PC-9 (cell line): ENCODE results near the gene FNDC3B. TPM values are rescaled to one million over a fixed set of nuclear protein-coding genes. Genes with fewer than 3 reads are reported as not detected.

Source experiments
- BruUV-seq: library from RNA; stranded (reverse); fragments of 400-500 nt; replicated peaks from 2 replicates; lab custom pipeline; 2021; lab: Mats Ljungman, UMichigan
- CTCF ChIA-PET: fragments of 300-600 bp; sonication (Branson Sonifier 250); formaldehyde crosslinking; loops from one replicate; lab custom pipeline; 2022; ENCODE audit warnings: antibody characterized with exemption; lab: Charles Lee
- POLR2A ChIA-PET: fragments of 300-600 bp; sonication (Branson Sonifier 250); formaldehyde crosslinking; loops from one replicate; lab custom pipeline; 2022; ENCODE audit warnings: antibody characterized with exemption; ENCODE audit not compliant: unreplicated experiment; lab: Charles Lee
- DNase-seq, 2 experiments: peaks; one replicate each; pipeline versions ENCODE4 v3.0.0 to v3.0.0-alpha.2; 2015 to 2022; ENCODE audit warnings: mixed read lengths in 1 of 2
- H2AFZ ChIP-seq: fragments of 200-600 bp; sonication (generic); 2 replicates; pipeline ENCODE4 v1.8.1; 2017; ENCODE audit warnings: antibody characterized with exemption
- H3F3A ChIP-seq: fragments of 200-600 bp; sonication (generic); 2 replicates; pipeline ENCODE4 v1.8.1; 2017; ENCODE audit warnings: antibody characterized with exemption, mild to moderate bottlenecking, low read depth; ENCODE audit not compliant: insufficient read depth
- H3K27ac ChIP-seq: fragments of 200-600 bp; sonication (generic); 2 replicates; pipeline ENCODE4 v1.6.1; 2016; ENCODE audit warnings: mixed run types
- H3K27me3 ChIP-seq: fragments of 200-600 bp; sonication (generic); 2 replicates; pipeline ENCODE4 v1.6.1; 2016; ENCODE audit warnings: low read depth, mixed run types; ENCODE audit not compliant: insufficient read depth
- H3K36me3 ChIP-seq: fragments of 200-600 bp; sonication (generic); 2 replicates; pipeline ENCODE4 v1.6.1; 2016; ENCODE audit warnings: low read depth, mixed run types
- H3K4me1 ChIP-seq: fragments of 200-600 bp; sonication (generic); replicated peaks from 2 replicates; pipeline ENCODE4 v1.6.1; 2016; ENCODE audit warnings: mixed run types; ENCODE audit not compliant: insufficient read depth
- H3K4me2 ChIP-seq: fragments of 200-600 bp; sonication (generic); 2 replicates; pipeline ENCODE4 v1.6.1; 2017; ENCODE audit warnings: mixed run types
- H3K4me3 ChIP-seq: fragments of 200-600 bp; sonication (generic); 2 replicates; pipeline ENCODE4 v1.6.1; 2016; ENCODE audit warnings: mixed run types
- H3K79me2 ChIP-seq: fragments of 200-600 bp; sonication (generic); 2 replicates; pipeline ENCODE4 v1.6.1; 2017; ENCODE audit warnings: low read depth, mixed run types
- H3K9me2 ChIP-seq: fragments of 200-600 bp; sonication (generic); 2 replicates; pipeline ENCODE4 v1.8.1; 2017; ENCODE audit warnings: mild to moderate bottlenecking; ENCODE audit not compliant: insufficient read depth
- H3K9me3 ChIP-seq: fragments of 200-600 bp; sonication (generic); 2 replicates; pipeline ENCODE4 v1.8.1; 2016; ENCODE audit warnings: low read depth; ENCODE audit not compliant: insufficient read depth
- H4K20me1 ChIP-seq: fragments of 200-600 bp; sonication (generic); 2 replicates; pipeline ENCODE4 v1.8.1; 2017; ENCODE audit not compliant: insufficient read depth
- EZH2 ChIP-seq: fragments of 200-600 bp; sonication (generic); IDR thresholded peaks from 2 replicates; pipeline ENCODE4 v1.8.0; 2017; ENCODE audit warnings: antibody characterized with exemption, low read depth
- intact Hi-C: fragments of 100-400 bp; cut with micrococcal nuclease; formaldehyde crosslinking; loops from one replicate; pipeline ENCODE4 v1.10.0; 2022; ENCODE audit not compliant: unreplicated experiment
- total RNA-seq: library from RNA; stranded (reverse); gene quantifications from 2 replicates; pipeline ENCODE4 v1.2.3, GENCODE V29; 2021
- TF ChIP-seq, protein P1 (sequence below): fragments of 200-600 bp; sonication (generic); conservative IDR thresholded peaks from 2 replicates; pipeline ENCODE4 v1.6.1; 2017; ENCODE audit warnings: mixed run types, antibody characterized with exemption, mild to moderate bottlenecking, moderate library complexity

FNDC3B gene
- total RNA-seq, 1 experiment from 2014 or later: 106 TPM

GRCh38 chr3:172285844-172286243 is 246.5 kb downstream of the FNDC3B start:
- BruUV-seq: no TSS peak
- no peaks in the 10 kb centered on the region for H3K27me3 ChIP-seq
- CTCF ChIA-PET: interaction anchor here (0.6 kb wide), 1 partner anchor 141 kb away, joined by 4 read pairs; no protein-coding TSS in a partner anchor
- H3K9me2 ChIP-seq: no peaks in the 10 kb centered on the region
- no peak overlapping the region for H3K4me3 ChIP-seq
- no peak overlapping the region for H2AFZ ChIP-seq
- H3K79me2 ChIP-seq: peaks cover 95% of the 10 kb centered on the region
- peaks cover 38% of the 10 kb centered on the region for H4K20me1 ChIP-seq
- peak overlapping the region; percentile 35 for H3K27ac ChIP-seq
- intact Hi-C loops: no loop called here
- 0 out of 2 replicates have a peak overlapping the region, but pooled peaks have one; percentile 1 for H3K4me2 ChIP-seq
- H3K9me3 ChIP-seq: no peaks in the 10 kb centered on the region
- H3K4me1 ChIP-seq: peaks cover 28% of the 10 kb centered on the region
- POLR2A ChIA-PET: no interaction called here
- peak in 1 of 2 experiments; percentile 73 for DNase-seq
- H3F3A ChIP-seq: peaks cover 66% of the 10 kb centered on the region; the same call in 1 of the 2 replicates
- H3K36me3 ChIP-seq: peaks cover 87% of the 10 kb centered on the region
- TF ChIP-seq EZH2: no peak
- TF ChIP-seq, protein P1, sequence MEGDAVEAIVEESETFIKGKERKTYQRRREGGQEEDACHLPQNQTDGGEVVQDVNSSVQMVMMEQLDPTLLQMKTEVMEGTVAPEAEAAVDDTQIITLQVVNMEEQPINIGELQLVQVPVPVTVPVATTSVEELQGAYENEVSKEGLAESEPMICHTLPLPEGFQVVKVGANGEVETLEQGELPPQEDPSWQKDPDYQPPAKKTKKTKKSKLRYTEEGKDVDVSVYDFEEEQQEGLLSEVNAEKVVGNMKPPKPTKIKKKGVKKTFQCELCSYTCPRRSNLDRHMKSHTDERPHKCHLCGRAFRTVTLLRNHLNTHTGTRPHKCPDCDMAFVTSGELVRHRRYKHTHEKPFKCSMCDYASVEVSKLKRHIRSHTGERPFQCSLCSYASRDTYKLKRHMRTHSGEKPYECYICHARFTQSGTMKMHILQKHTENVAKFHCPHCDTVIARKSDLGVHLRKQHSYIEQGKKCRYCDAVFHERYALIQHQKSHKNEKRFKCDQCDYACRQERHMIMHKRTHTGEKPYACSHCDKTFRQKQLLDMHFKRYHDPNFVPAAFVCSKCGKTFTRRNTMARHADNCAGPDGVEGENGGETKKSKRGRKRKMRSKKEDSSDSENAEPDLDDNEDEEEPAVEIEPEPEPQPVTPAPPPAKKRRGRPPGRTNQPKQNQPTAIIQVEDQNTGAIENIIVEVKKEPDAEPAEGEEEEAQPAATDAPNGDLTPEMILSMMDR: no peak

- H3K9me2 ChIP-seq: no peaks in the 10 kb centered on the region
- TF ChIP-seq, protein P1: no peak
- no peak for TF ChIP-seq EZH2
- peaks cover 97% of the 10 kb centered on the region for H3K79me2 ChIP-seq
- H3K27ac ChIP-seq: peak overlapping the region; percentile 35
- no TSS peak for BruUV-seq
- POLR2A ChIA-PET: no interaction called here
- no peaks in the 10 kb centered on the region for H3K9me3 ChIP-seq
- H4K20me1 ChIP-seq: peaks cover 37% of the 10 kb centered on the region
- H3F3A ChIP-seq: peaks cover 61% of the 10 kb centered on the region; the same call in 1 of the 2 replicates
- no peak overlapping the region for H3K4me2 ChIP-seq
- no peak for DNase-seq
- no peaks in the 10 kb centered on the region for H3K27me3 ChIP-seq
- no peak overlapping the region for H2AFZ ChIP-seq
- peaks cover 28% of the 10 kb centered on the region for H3K4me1 ChIP-seq
- intact Hi-C loops: no loop called here
- H3K36me3 ChIP-seq: peaks cover 89% of the 10 kb centered on the region
- CTCF ChIA-PET: interaction anchor here (0.6 kb wide), 1 partner anchor 419 kb away, joined by 14 read pairs; no protein-coding TSS in a partner anchor
- no peak overlapping the region for H3K4me3 ChIP-seq
Observed at GRCh38 chr3:172286548-172287148, 247.3 kb downstream of the FNDC3B start.

DNA sequence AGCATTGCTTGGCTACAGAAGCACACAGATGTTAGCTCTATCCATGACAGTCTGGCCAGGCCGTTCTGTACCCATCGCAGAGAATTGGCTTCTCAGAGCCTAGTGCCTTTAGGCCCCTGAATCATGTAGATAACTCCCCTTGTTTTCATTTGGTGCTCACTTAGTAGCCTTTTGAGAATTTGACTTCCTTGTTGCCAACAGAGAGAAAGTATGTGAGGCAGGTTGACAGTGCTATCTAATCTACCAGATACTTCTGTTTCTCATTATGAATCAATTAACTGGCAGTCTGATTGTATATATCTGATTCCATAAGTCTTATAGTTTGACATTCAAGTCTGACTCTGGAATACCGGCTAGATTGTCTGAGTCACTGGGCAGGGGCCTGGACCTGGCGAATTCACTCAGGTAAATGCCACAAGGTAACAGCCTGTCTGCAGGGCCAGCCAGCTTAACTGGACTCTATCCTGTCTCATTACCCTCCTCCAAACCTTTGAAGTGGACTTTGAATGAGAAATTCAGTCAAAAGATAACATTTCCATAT is 248.6 kb downstream of the FNDC3B start:
- Histone ChIP-seq H3K36me3 (peaks cover 89% of the 10 kb centered on the region), H3K4me3 (no peak overlapping the region), H3K27me3 (no peaks in the 10 kb centered on the region), H4K20me1 (peaks cover 33% of the 10 kb centered on the region), H3K9me2 (no peaks in the 10 kb centered on the region), H3K4me2 (no peak overlapping the region), H2AFZ (no peak overlapping the region), H3K9me3 (no peaks in the 10 kb centered on the region), H3K27ac (no peak overlapping the region), H3F3A (peaks cover 66% of the 10 kb centered on the region), H3K79me2 (peaks cover 97% of the 10 kb centered on the region), H3K4me1 (peaks cover 28% of the 10 kb centered on the region)
- ChIA-PET CTCF (no interaction called here), POLR2A (no interaction called here)
- BruUV-seq: no TSS peak
- no peak for TF ChIP-seq EZH2
- TF ChIP-seq, protein P1: no peak
- intact Hi-C loops: no loop called here
- DNase-seq: no peak
